ENCODE results near the gene FSD2. TPM values are rescaled to one million over a fixed set of nuclear protein-coding genes. Genes with fewer than 3 reads are reported as not detected.

Gene FSD2
- total and polyA plus RNA-seq, 2 of the 8 experiments (the other 6 are each of a cell fraction or from before 2014, with no cell fraction given) = 0.02 TPM; not detected in 1

DNA sequence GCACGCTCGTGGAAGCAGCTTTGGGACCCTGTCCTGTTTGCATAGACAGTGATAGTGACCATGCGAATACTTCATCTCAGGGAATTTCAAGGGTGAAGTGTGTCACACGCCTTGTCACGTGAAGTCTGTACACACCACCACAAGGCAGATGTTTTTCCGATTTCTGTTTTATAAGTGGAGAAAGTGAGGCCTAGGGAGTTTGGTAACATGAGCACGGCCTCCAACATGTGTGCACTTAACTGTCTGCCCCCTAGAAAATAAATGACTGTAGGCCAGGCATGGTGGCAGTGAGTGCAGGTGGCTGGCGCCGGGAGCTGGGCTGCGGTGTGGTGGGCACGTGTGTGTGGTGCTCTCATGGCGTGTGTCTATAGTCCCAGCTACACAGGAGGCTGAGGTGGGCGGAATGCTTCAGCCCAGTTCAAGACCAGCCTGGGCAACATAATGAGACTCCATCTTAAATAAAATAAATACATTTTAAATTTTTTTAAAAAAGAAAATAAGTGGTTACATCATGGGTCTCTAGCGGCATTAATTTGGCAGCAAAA is 45.5 kb upstream of the FSD2 start:
- no peak overlapping the region for H2BK20ac ChIP-seq (ENCODE audit: low read length)
- no peak overlapping the region for H3K4ac ChIP-seq (replicated peaks; ENCODE audit: insufficient read length, low read depth, low read length)
- no peak overlapping the region for H2BK15ac ChIP-seq (ENCODE audit: low read length)
- no peak overlapping the region for H3K4me2 ChIP-seq (ENCODE audit: insufficient read depth in 1 of 2, low read depth in 2 of 2, low read length in 2 of 2)
- H3K27ac ChIP-seq (ENCODE audit: low read depth, low read length) = no peak overlapping the region
- H4K8ac ChIP-seq (ENCODE audit: extremely low read depth, insufficient read depth, low read length) = no peak overlapping the region
- H2BK5ac ChIP-seq (ENCODE audit: low read depth, low read length) = no peak overlapping the region
- H2BK120ac ChIP-seq (replicated peaks; ENCODE audit: low read depth, low read length) = no peak overlapping the region
- H4K20me1 ChIP-seq (replicated peaks in 1 of 2; ENCODE audit: control insufficient read depth in 1 of 2, insufficient read depth in 2 of 2, low read length in 2 of 2) = no peaks in the 10 kb centered on the region
- no peaks in the 10 kb centered on the region for H3K23me2 ChIP-seq (ENCODE audit: low read depth, low read length)
- peaks cover 0 to 7% (median 3%) of the 10 kb centered on the region in 4 experiments; a peak in 5 of 7 replicates for H3K4me1 ChIP-seq (replicated peaks in 1 of 4; ENCODE audit: control insufficient read depth in 3 of 4, insufficient read depth in 4 of 4, low read length in 3 of 4)
- no peak overlapping the region for H3K18ac ChIP-seq (ENCODE audit: extremely low read depth, low read length)
- POLR2A ChIA-PET (ENCODE audit: partially characterized antibody) = interaction anchor here (0.8 to 1.2 kb wide), 2 partner anchors 311 to 315 kb away, joined by 3 read pairs; partner anchors contain the start of gene RPS17
- H2AK5ac ChIP-seq (ENCODE audit: low read depth, low read length) = no peak overlapping the region
- no peaks in the 10 kb centered on the region for H3K9me3 ChIP-seq (ENCODE audit: insufficient read depth in 2 of 2, low read depth in 1 of 2, low read length in 1 of 2)
- no peak overlapping the region for H3K56ac ChIP-seq (replicated peaks; ENCODE audit: insufficient read length, low read depth, low read length)
- H3K9ac ChIP-seq (replicated peaks in 1 of 4; ENCODE audit: extremely low read depth in 1 of 4, low read depth in 3 of 4, low read length in 3 of 4) = no peak overlapping the region
- no peak overlapping the region for H3K4me3 ChIP-seq (ENCODE audit: extremely low read depth in 1 of 4, insufficient read depth in 2 of 4, low read depth in 3 of 4, low read length in 4 of 4)
- H3K27me3 ChIP-seq (replicated peaks in 1 of 4; ENCODE audit: control insufficient read depth in 3 of 4, extremely low read depth in 1 of 4, insufficient read depth in 3 of 4, low read length in 3 of 4) = no peaks in the 10 kb centered on the region
- no peak overlapping the region for H3K23ac ChIP-seq (ENCODE audit: insufficient read length)
- no peaks in the 10 kb centered on the region for H3K79me2 ChIP-seq (ENCODE audit: control insufficient read depth in 1 of 2, insufficient read depth in 2 of 2, low read length in 2 of 2)
- no peak overlapping the region for H2BK12ac ChIP-seq (ENCODE audit: low read depth, low read length)
- no peak overlapping the region for H4K5ac ChIP-seq (ENCODE audit: insufficient read length, low read depth, low read length)
- FAIRE-seq (no peak), DNase-seq (ENCODE audit: low read depth in 1 of 2, low spot score in 2 of 2) (no peak)
- H2AFZ ChIP-seq (ENCODE audit: low read length) = no peak overlapping the region
- no peaks in the 10 kb centered on the region for H3K79me1 ChIP-seq (ENCODE audit: low read depth, low read length)
- 82% methylated on average over 14 of the region's 14 CpGs; no CpG with 5 or more reads in 1 of the 2 experiments for WGBS, 2 experiments (ENCODE audit: extremely low coverage in 1 of 2, insufficient coverage in 1 of 2, insufficient read length in 1 of 2, insufficient replicate concordance in 2 of 2, low coverage in 1 of 2, low lambda C conversion rate in 2 of 2, missing lambda C conversion rate in 1 of 2)
- no peak overlapping the region for H3K14ac ChIP-seq (ENCODE audit: insufficient read length)
- H4K91ac ChIP-seq (replicated peaks; ENCODE audit: insufficient read length, low read length) = no peak overlapping the region
- CTCF ChIA-PET (ENCODE audit: partially characterized antibody) = interaction anchor here (0.6 to 2.3 kb wide), 11 partner anchors 10 to 160 kb away, joined by 3 to 12 read pairs (median 4); partner anchors contain the start of gene C15orf40
- no peaks in the 10 kb centered on the region for H3K36me3 ChIP-seq (ENCODE audit: control insufficient read depth in 2 of 4, insufficient read depth in 4 of 4, low read length in 3 of 4)
- TF ChIP-seq HDAC6 (IDR thresholded peaks at IDR 0.05; ENCODE audit: low read depth, low read length) (no peak), RXRA (IDR thresholded peaks at IDR 0.05; ENCODE audit: insufficient read depth, low read depth, low read length) (no peak), POLR2AphosphoS5 (IDR thresholded peaks at IDR 0.05; ENCODE audit: low read depth, low read length) (no peak), PHF8 (conservative IDR thresholded peaks at IDR 0.05; ENCODE audit: low read depth, low read length) (no peak), SRF (IDR thresholded peaks at IDR 0.05; ENCODE audit: low read depth, low read length) (no peak), SUZ12 (IDR thresholded peaks at IDR 0.05; ENCODE audit: low read length) (no peak), YY1 (IDR thresholded peaks at IDR 0.05; ENCODE audit: low read depth, low read length) (no peak), SP2 (IDR thresholded peaks at IDR 0.05; ENCODE audit: low read length) (no peak), SIRT6 (IDR thresholded peaks at IDR 0.05; ENCODE audit: low read length) (no peak), SIX5 (IDR thresholded peaks at IDR 0.05; ENCODE audit: low read depth, low read length) (no peak), RAD21 (IDR thresholded peaks at IDR 0.05 in 1 of 2, conservative IDR thresholded peaks at IDR 0.05 in 1 of 2; ENCODE audit: low read depth in 2 of 2, low read length in 2 of 2) (no peak), CREB1 (IDR thresholded peaks at IDR 0.05) (no peak), TAF1 (IDR thresholded peaks at IDR 0.05; ENCODE audit: low read depth, low read length) (no peak), JUND (IDR thresholded peaks at IDR 0.05; ENCODE audit: low read length) (no peak), KDM4A (IDR thresholded peaks at IDR 0.05; ENCODE audit: low read depth, low read length, severe bottlenecking) (no peak)
